Right atrium auricular region (tissue), 2 donors: ENCODE measurements around the gene EIF4A3. TPM values are rescaled to one million over a fixed set of nuclear protein-coding genes. Genes with fewer than 3 reads are reported as not detected.

Source experiments
- DNase-seq: peaks from one replicate; pipeline ENCODE4 v3.0.0-alpha.2; 2019; ENCODE audit warnings: low spot score
- H3K27ac ChIP-seq, 2 donors: fragments of 200-600 bp; sonication (generic); 1 replicate in 1 of 2; 2 replicates in 1 of 2; pipeline ENCODE4 v1.5.1; 2016 to 2019
- H3K27me3 ChIP-seq, 2 donors: fragments of 200-600 bp; sonication (generic); one replicate each; pipeline versions ENCODE4 v1.5.1 to v1.6.0; 2017 to 2019
- H3K36me3 ChIP-seq: fragments of 200-600 bp; sonication (generic); one replicate; pipeline ENCODE4 v1.5.1; 2016
- H3K4me1 ChIP-seq, 2 donors: fragments of 200-600 bp; sonication (generic); one replicate each; pipeline versions ENCODE4 v1.5.1 to v1.6.0; 2017 to 2019
- H3K4me3 ChIP-seq, 2 donors: fragments of 200-600 bp; sonication (generic); 1 replicate in 1 of 2; 2 replicates in 1 of 2; pipeline ENCODE4 v1.5.1; 2017 to 2019; ENCODE audit warnings: mild to moderate bottlenecking in 1 of 2, moderate library complexity in 1 of 2
- H3K9me3 ChIP-seq, 2 donors: fragments of 200-600 bp; sonication (generic); one replicate each; pipeline ENCODE4 v1.5.1; 2019
- CTCF ChIP-seq, 2 donors: fragments of 200-600 bp; sonication (generic); IDR thresholded peaks; one replicate each; pipeline ENCODE4 v1.5.1; 2019; ENCODE audit warnings: antibody characterized with exemption in 2 of 2
- total RNA-seq, 2 donors: library from RNA; depleted of rRNA; stranded (reverse); fragments of >200 nt; gene quantifications; one replicate each; pipeline ENCODE4 v1.1.0, GENCODE V29; 2016

Gene EIF4A3
- total RNA-seq, 2 donors from 2014 or later, result 24.6 to 31.0 TPM

- no peak for DNase-seq
- no peaks in the 10 kb centered on the region for H3K9me3 ChIP-seq
- H3K27ac ChIP-seq, result no peak overlapping the region
- no peak overlapping the region for H3K4me3 ChIP-seq
- no peaks in the 10 kb centered on the region for H3K36me3 ChIP-seq
- no peak for TF ChIP-seq CTCF (IDR thresholded peaks at IDR 0.05)
- no peaks in the 10 kb centered on the region for H3K27me3 ChIP-seq
- H3K4me1 ChIP-seq, result no peaks in the 10 kb centered on the region
These were observed 33.9 kb downstream of the EIF4A3 start for GRCh38 chr17:80113033-80113484.

GRCh38 chr17:80112471-80113032 lies 34.4 kb downstream of the EIF4A3 start:
- H3K27me3 ChIP-seq, result no peaks in the 10 kb centered on the region
- no peak for TF ChIP-seq CTCF (IDR thresholded peaks at IDR 0.05)
- H3K36me3 ChIP-seq, result no peaks in the 10 kb centered on the region
- no peak overlapping the region for H3K4me3 ChIP-seq
- DNase-seq, result no peak
- H3K9me3 ChIP-seq, result no peaks in the 10 kb centered on the region
- no peaks in the 10 kb centered on the region for H3K4me1 ChIP-seq
- no peak overlapping the region for H3K27ac ChIP-seq

- Histone ChIP-seq H3K4me1 (no peaks in the 10 kb centered on the region), H3K4me3 (no peak overlapping the region), H3K36me3 (no peaks in the 10 kb centered on the region), H3K27me3 (no peaks in the 10 kb centered on the region), H3K27ac (no peak overlapping the region), H3K9me3 (no peaks in the 10 kb centered on the region)
- no peak for TF ChIP-seq CTCF (IDR thresholded peaks at IDR 0.05)
- DNase-seq, result no peak
These were observed 35.0 kb downstream of the EIF4A3 start for GRCh38 chr17:80111702-80112470.

GRCh38 chr17:80110927-80111701 lies 35.8 kb downstream of the EIF4A3 start:
- H3K4me1 ChIP-seq, result no peaks in the 10 kb centered on the region
- TF ChIP-seq CTCF (IDR thresholded peaks at IDR 0.05), result no peak
- H3K27me3 ChIP-seq, result no peaks in the 10 kb centered on the region
- H3K36me3 ChIP-seq, result no peaks in the 10 kb centered on the region
- DNase-seq, result no peak
- no peak overlapping the region for H3K4me3 ChIP-seq
- H3K27ac ChIP-seq, result no peak overlapping the region
- no peaks in the 10 kb centered on the region for H3K9me3 ChIP-seq

GRCh38 chr17:80110447-80110812 lies 36.5 kb downstream of the EIF4A3 start:
- H3K4me1 ChIP-seq, result no peaks in the 10 kb centered on the region
- no peaks in the 10 kb centered on the region for H3K9me3 ChIP-seq
- no peaks in the 10 kb centered on the region for H3K36me3 ChIP-seq
- no peak overlapping the region for H3K27ac ChIP-seq
- no peaks in the 10 kb centered on the region for H3K27me3 ChIP-seq
- no peak overlapping the region for H3K4me3 ChIP-seq
- TF ChIP-seq CTCF (IDR thresholded peaks at IDR 0.05), result no peak
- DNase-seq, result no peak
